ENCODE measurements around the gene TGFA. TPM values are rescaled to one million over a fixed set of nuclear protein-coding genes. Genes with fewer than 3 reads are reported as not detected.
A peak's percentile ranks its signal among the peaks of the same experiment; 100 is the strongest.

Gene TGFA
- total RNA-seq, 1 experiment from 2014 or later, result 1.7 TPM

DNA sequence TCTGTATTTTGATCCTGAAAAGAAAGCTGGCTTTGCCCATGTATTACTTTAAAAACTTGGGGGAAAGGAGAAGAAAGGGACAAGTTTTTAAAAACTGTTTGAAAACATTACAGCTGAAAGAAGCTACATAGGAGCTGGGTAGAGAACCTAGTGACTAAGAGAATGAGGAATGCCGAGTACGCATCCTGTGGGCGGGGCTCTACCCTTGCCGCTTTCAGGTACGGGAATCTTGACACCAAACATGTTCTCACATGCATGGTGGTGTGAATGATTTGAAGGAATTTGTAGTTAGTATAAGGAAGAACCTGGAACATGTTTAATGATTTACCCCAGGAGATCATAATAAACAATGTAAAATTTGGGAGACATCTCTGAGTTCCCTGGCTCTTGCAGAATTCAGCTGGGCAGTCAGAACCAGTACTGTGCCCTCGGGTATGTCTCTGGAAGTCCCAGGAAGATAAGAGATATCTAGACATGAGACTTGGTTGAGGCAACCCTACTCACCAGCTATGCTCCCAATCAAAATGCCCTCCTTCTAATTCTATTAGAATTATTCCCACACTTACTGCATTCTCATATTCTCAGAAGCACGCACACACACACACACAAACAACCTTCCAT lies 16.5 kb upstream of the TGFA start:
- H3K9me3 ChIP-seq (ENCODE audit: control insufficient read depth, insufficient read depth, low read depth, low read length), result no peaks in the 10 kb centered on the region
- H3K4me1 ChIP-seq (ENCODE audit: control insufficient read depth, insufficient read depth, low read length), result no peaks in the 10 kb centered on the region
- ATAC-seq, result peak; percentile 74
- no TSS peak for BruUV-seq (replicated peaks)
- TF ChIP-seq SIN3A (IDR thresholded peaks at IDR 0.05; ENCODE audit: borderline replicate concordance, insufficient read depth, low read depth, low read length) (no peak), POLR2AphosphoS5 (IDR thresholded peaks at IDR 0.05; ENCODE audit: low read depth, low read length) (no peak), TCF7L2 (IDR thresholded peaks at IDR 0.05; ENCODE audit: low read depth, low read length) (no peak)
- TF ChIP-seq, protein P1, sequence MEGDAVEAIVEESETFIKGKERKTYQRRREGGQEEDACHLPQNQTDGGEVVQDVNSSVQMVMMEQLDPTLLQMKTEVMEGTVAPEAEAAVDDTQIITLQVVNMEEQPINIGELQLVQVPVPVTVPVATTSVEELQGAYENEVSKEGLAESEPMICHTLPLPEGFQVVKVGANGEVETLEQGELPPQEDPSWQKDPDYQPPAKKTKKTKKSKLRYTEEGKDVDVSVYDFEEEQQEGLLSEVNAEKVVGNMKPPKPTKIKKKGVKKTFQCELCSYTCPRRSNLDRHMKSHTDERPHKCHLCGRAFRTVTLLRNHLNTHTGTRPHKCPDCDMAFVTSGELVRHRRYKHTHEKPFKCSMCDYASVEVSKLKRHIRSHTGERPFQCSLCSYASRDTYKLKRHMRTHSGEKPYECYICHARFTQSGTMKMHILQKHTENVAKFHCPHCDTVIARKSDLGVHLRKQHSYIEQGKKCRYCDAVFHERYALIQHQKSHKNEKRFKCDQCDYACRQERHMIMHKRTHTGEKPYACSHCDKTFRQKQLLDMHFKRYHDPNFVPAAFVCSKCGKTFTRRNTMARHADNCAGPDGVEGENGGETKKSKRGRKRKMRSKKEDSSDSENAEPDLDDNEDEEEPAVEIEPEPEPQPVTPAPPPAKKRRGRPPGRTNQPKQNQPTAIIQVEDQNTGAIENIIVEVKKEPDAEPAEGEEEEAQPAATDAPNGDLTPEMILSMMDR (IDR thresholded peaks at IDR 0.05), result no peak
- TF ChIP-seq, protein P2, sequence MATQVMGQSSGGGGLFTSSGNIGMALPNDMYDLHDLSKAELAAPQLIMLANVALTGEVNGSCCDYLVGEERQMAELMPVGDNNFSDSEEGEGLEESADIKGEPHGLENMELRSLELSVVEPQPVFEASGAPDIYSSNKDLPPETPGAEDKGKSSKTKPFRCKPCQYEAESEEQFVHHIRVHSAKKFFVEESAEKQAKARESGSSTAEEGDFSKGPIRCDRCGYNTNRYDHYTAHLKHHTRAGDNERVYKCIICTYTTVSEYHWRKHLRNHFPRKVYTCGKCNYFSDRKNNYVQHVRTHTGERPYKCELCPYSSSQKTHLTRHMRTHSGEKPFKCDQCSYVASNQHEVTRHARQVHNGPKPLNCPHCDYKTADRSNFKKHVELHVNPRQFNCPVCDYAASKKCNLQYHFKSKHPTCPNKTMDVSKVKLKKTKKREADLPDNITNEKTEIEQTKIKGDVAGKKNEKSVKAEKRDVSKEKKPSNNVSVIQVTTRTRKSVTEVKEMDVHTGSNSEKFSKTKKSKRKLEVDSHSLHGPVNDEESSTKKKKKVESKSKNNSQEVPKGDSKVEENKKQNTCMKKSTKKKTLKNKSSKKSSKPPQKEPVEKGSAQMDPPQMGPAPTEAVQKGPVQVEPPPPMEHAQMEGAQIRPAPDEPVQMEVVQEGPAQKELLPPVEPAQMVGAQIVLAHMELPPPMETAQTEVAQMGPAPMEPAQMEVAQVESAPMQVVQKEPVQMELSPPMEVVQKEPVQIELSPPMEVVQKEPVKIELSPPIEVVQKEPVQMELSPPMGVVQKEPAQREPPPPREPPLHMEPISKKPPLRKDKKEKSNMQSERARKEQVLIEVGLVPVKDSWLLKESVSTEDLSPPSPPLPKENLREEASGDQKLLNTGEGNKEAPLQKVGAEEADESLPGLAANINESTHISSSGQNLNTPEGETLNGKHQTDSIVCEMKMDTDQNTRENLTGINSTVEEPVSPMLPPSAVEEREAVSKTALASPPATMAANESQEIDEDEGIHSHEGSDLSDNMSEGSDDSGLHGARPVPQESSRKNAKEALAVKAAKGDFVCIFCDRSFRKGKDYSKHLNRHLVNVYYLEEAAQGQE (IDR thresholded peaks at IDR 0.05; ENCODE audit: insufficient read depth in 1 of 2, low read depth in 2 of 2, low read length in 1 of 2), result no peak
- in situ Hi-C loops (cut with HindIII; ENCODE audit: low pct_unique_long_range_greater_than_20kb, low sequenced_read_pairs) (no loop called here), intact Hi-C loops (cut with micrococcal nuclease; ENCODE audit: unreplicated experiment) (no loop called here)
- H3K36me3 ChIP-seq (ENCODE audit: control insufficient read depth, insufficient read depth, low read length), result no peaks in the 10 kb centered on the region
- DNase-seq (ENCODE audit: low read depth, low spot score), result no peak
- CTCF ChIA-PET, result interaction anchor here (0.5 kb wide), 1 partner anchor 68 kb away, joined by 3 read pairs; no protein-coding TSS in a partner anchor
- H3K4me3 ChIP-seq (ENCODE audit: low read depth in 2 of 2, low read length in 2 of 2), result no peak overlapping the region
- POLR2A ChIA-PET, result no interaction called here
- peaks cover 22% of the 10 kb centered on the region for H3K27me3 ChIP-seq (ENCODE audit: control insufficient read depth, insufficient read depth, low read length)
- no peak overlapping the region for H3K27ac ChIP-seq (ENCODE audit: low read length)

DNA sequence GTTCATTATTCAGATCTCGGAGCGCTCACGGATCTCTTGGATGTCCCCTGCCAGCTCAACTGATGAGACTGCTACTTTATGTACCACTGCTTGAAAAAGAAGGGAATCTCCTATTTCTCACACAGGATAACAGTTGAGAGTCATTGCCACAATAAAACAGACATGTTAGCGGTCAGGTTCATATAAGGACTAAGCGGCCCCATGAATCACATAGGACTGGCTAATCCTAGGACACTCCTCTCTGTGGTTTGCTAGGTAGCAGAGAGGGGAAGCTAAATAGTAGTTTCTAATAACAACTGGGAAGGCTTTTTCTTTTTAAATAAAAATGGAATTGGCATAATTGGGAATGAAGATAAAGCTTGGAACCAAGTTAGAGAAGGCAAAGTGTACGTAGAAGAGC lies 15.9 kb upstream of the TGFA start:
- Histone ChIP-seq H3K4me3 (ENCODE audit: low read depth in 2 of 2, low read length in 2 of 2) (no peak overlapping the region), H3K9me3 (ENCODE audit: control insufficient read depth, insufficient read depth, low read depth, low read length) (no peaks in the 10 kb centered on the region), H3K36me3 (ENCODE audit: control insufficient read depth, insufficient read depth, low read length) (no peaks in the 10 kb centered on the region), H3K27me3 (ENCODE audit: control insufficient read depth, insufficient read depth, low read length) (peaks cover 22% of the 10 kb centered on the region), H3K27ac (ENCODE audit: low read length) (no peak overlapping the region), H3K4me1 (ENCODE audit: control insufficient read depth, insufficient read depth, low read length) (no peaks in the 10 kb centered on the region)
- BruUV-seq (replicated peaks), result no TSS peak
- in situ Hi-C loops (cut with HindIII; ENCODE audit: low pct_unique_long_range_greater_than_20kb, low sequenced_read_pairs) (no loop called here), intact Hi-C loops (cut with micrococcal nuclease; ENCODE audit: unreplicated experiment) (no loop called here)
- no peak for ATAC-seq
- DNase-seq (ENCODE audit: low read depth, low spot score), result no peak
- POLR2A ChIA-PET, result no interaction called here
- TF ChIP-seq, protein P2 (IDR thresholded peaks at IDR 0.05; ENCODE audit: insufficient read depth in 1 of 2, low read depth in 2 of 2, low read length in 1 of 2), result no peak
- TF ChIP-seq, protein P1 (IDR thresholded peaks at IDR 0.05), result no peak
- TF ChIP-seq SIN3A (IDR thresholded peaks at IDR 0.05; ENCODE audit: borderline replicate concordance, insufficient read depth, low read depth, low read length), result no peak
- no peak for TF ChIP-seq POLR2AphosphoS5 (IDR thresholded peaks at IDR 0.05; ENCODE audit: low read depth, low read length)
- TF ChIP-seq TCF7L2 (IDR thresholded peaks at IDR 0.05; ENCODE audit: low read depth, low read length), result no peak
- CTCF ChIA-PET, result interaction anchor here (0.5 kb wide), 1 partner anchor 69 kb away, joined by 3 read pairs; no protein-coding TSS in a partner anchor
